IMR-90 (cell line): ENCODE data around the gene TBCE. TPM values are rescaled to one million over a fixed set of nuclear protein-coding genes. Genes with fewer than 3 reads are reported as not detected.

Experiments
- ATAC-seq: fragments of 200-7000 bp; cut with Tn5 transposase; 2 replicates; pipeline ENCODE4 v1.9.1; 2020; ENCODE audit warnings: low read depth, mild to moderate bottlenecking, moderate library complexity
- BruUV-seq: library from RNA; stranded (reverse); fragments of 400-500 nt; replicated peaks from 2 replicates; lab custom pipeline; 2021; lab: Mats Ljungman, UMichigan
- CTCF ChIA-PET: fragments of 300-600 bp; formaldehyde crosslinking; extraction: SDS; loops from one replicate; lab custom pipeline; 2021; ENCODE audit warnings: antibody characterized with exemption; lab: Yijun Ruan, JAX
- POLR2A ChIA-PET: fragments of 300-600 bp; sonication (Branson Sonifier 250); formaldehyde crosslinking; loops from one replicate; lab custom pipeline; 2022; ENCODE audit warnings: antibody characterized with exemption; ENCODE audit not compliant: unreplicated experiment; lab: Charles Lee
- DNase-seq: peaks from one replicate; pipeline ENCODE4 v3.0.0; 2013
- H2AFZ ChIP-seq: replicated peaks from 2 replicates; pipeline ENCODE3; 2013; ENCODE audit warnings: low read length, mild to moderate bottlenecking; ENCODE audit not compliant: poor library complexity
- H2AK5ac ChIP-seq: 2 replicates; pipeline ENCODE4 v1.6.1; 2013; ENCODE audit warnings: low read depth, low read length, inconsistent platforms
- H2AK9ac ChIP-seq: replicated peaks from 2 replicates; pipeline ENCODE3; 2013; ENCODE audit warnings: mild to moderate bottlenecking, low read depth, low read length, moderate library complexity; ENCODE audit not compliant: poor library complexity
- H2BK120ac ChIP-seq: 2 replicates; pipeline ENCODE4 v1.6.1; 2013; ENCODE audit warnings: low read depth, low read length, inconsistent platforms
- H2BK15ac ChIP-seq: 3 replicates; pipeline ENCODE4 v1.6.1; 2013; ENCODE audit warnings: low read depth, low read length, inconsistent platforms
- H2BK20ac ChIP-seq: 2 replicates; pipeline ENCODE4 v1.6.1; 2013; ENCODE audit warnings: low read depth, mild to moderate bottlenecking, inconsistent platforms, low read length, moderate library complexity
- H2BK5ac ChIP-seq: 2 replicates; pipeline ENCODE4 v1.6.1; 2013; ENCODE audit warnings: mild to moderate bottlenecking, low read depth, low read length, inconsistent platforms; ENCODE audit not compliant: poor library complexity, severe bottlenecking
- H3K14ac ChIP-seq: replicated peaks from 2 replicates; pipeline ENCODE4 v1.6.1; 2013; ENCODE audit warnings: low read depth, low read length, inconsistent platforms
- H3K18ac ChIP-seq: 2 replicates; pipeline ENCODE4 v1.6.1; 2013; ENCODE audit warnings: low read depth, low read length, control low read depth
- H3K23ac ChIP-seq: 2 replicates; pipeline ENCODE4 v1.6.1; 2013; ENCODE audit warnings: low read depth, low read length, inconsistent platforms
- H3K27ac ChIP-seq: 2 replicates; pipeline ENCODE4 v1.5.1; 2013; ENCODE audit warnings: mild to moderate bottlenecking, control low read depth, low read length; ENCODE audit not compliant: insufficient read depth
- H3K27me3 ChIP-seq: 2 replicates; pipeline ENCODE4 v1.6.1; 2013; ENCODE audit warnings: low read length; ENCODE audit not compliant: control insufficient read depth, insufficient read depth
- H3K36me3 ChIP-seq: 2 replicates; pipeline ENCODE4 v1.6.1; 2013; ENCODE audit warnings: low read length, mixed read lengths; ENCODE audit not compliant: control insufficient read depth, insufficient read depth
- H3K4ac ChIP-seq: 2 replicates; pipeline ENCODE4 v1.6.1; 2013; ENCODE audit warnings: low read depth, low read length, inconsistent platforms
- H3K4me1 ChIP-seq: 2 replicates; pipeline ENCODE4 v1.6.1; 2013; ENCODE audit warnings: low read length, mixed read lengths; ENCODE audit not compliant: control insufficient read depth, insufficient read depth
- H3K4me2 ChIP-seq: 2 replicates; pipeline ENCODE4 v1.6.1; 2013; ENCODE audit warnings: low read depth, mild to moderate bottlenecking, control low read depth, low read length, moderate library complexity
- H3K4me3 ChIP-seq: 2 replicates; pipeline ENCODE4 v1.5.1; 2013; ENCODE audit warnings: low read depth, mild to moderate bottlenecking, control low read depth, low read length, moderate library complexity; ENCODE audit not compliant: insufficient read depth
- H3K56ac ChIP-seq: 2 replicates; pipeline ENCODE4 v1.6.1; 2013; ENCODE audit warnings: low read length, inconsistent platforms; ENCODE audit not compliant: insufficient read depth; ENCODE audit errors: extremely low read depth
- H3K79me1 ChIP-seq, 2 experiments: 2 replicates each; pipeline ENCODE4 v1.6.1; 2013; ENCODE audit warnings: low read length in 2 of 2, inconsistent platforms in 1 of 2, low read depth in 1 of 2
- H3K9ac ChIP-seq: 2 replicates; pipeline ENCODE4 v1.6.1; 2013; ENCODE audit warnings: low read depth, low read length, control low read depth
- H3K9me1 ChIP-seq: 2 replicates; pipeline ENCODE4 v1.6.1; 2013; ENCODE audit warnings: low read length, inconsistent platforms; ENCODE audit not compliant: insufficient read depth
- H3K9me3 ChIP-seq: 2 replicates; pipeline ENCODE4 v1.6.1; 2013; ENCODE audit warnings: low read length; ENCODE audit not compliant: control insufficient read depth, insufficient read depth
- H4K20me1 ChIP-seq: 2 replicates; pipeline ENCODE4 v1.6.1; 2013; ENCODE audit warnings: low read length, inconsistent platforms; ENCODE audit not compliant: insufficient read depth
- H4K5ac ChIP-seq: 2 replicates; pipeline ENCODE4 v1.6.1; 2013; ENCODE audit warnings: mild to moderate bottlenecking, low read depth, low read length, control low read depth
- H4K8ac ChIP-seq, 2 experiments: 2 replicates each; pipeline ENCODE4 v1.6.1; 2013; ENCODE audit warnings: low read depth in 2 of 2, low read length in 2 of 2, control low read depth in 1 of 2, inconsistent platforms in 1 of 2
- H4K91ac ChIP-seq: 2 replicates; pipeline ENCODE4 v1.6.1; 2013; ENCODE audit warnings: low read depth, low read length, inconsistent platforms; ENCODE audit not compliant: insufficient read depth
- CEBPB ChIP-seq: IDR thresholded peaks from 2 replicates; pipeline ENCODE4 v1.6.1; 2012; ENCODE audit warnings: low read depth, low read length, improper control_type of control experiment
- CHD1 ChIP-seq: IDR thresholded peaks from 2 replicates; pipeline ENCODE4 v1.6.1; 2012; ENCODE audit warnings: low read depth, low read length, improper control_type of control experiment
- FOS ChIP-seq: fragments of 150-350 bp; IDR thresholded peaks from 2 replicates; pipeline ENCODE4 v1.6.1; 2016; ENCODE audit warnings: low read depth, low read length
- MAFK ChIP-seq: IDR thresholded peaks from 2 replicates; pipeline ENCODE4 v1.6.1; 2012; ENCODE audit warnings: low read depth, low read length, improper control_type of control experiment
- MAZ ChIP-seq: IDR thresholded peaks from 2 replicates; pipeline ENCODE4 v1.6.1; 2012; ENCODE audit warnings: low read depth, mild to moderate bottlenecking, low read length, improper control_type of control experiment, moderate library complexity, borderline replicate concordance
- MXI1 ChIP-seq: IDR thresholded peaks from 2 replicates; pipeline ENCODE4 v1.6.1; 2012; ENCODE audit warnings: low read depth, mild to moderate bottlenecking, low read length, moderate library complexity, borderline replicate concordance
- RAD21 ChIP-seq: IDR thresholded peaks from 2 replicates; pipeline ENCODE4 v1.6.1; 2012; ENCODE audit warnings: low read length, improper control_type of control experiment
- RFX5 ChIP-seq: IDR thresholded peaks from 2 replicates; pipeline ENCODE4 v1.8.0; 2012; ENCODE audit warnings: low read depth, mild to moderate bottlenecking, low read length, moderate library complexity
- WGBS, 2 experiments: methylation state at CpG; one replicate each; pipeline versions ENCODE4 v1.1.5 to v1.1.7; 2013; ENCODE audit warnings: missing lambda C conversion rate in 2 of 2; ENCODE audit not compliant: insufficient read length in 1 of 2; ENCODE audit errors: extremely low coverage in 2 of 2; 5-methylcytosine and 5-hydroxymethylcytosine counted together
- dilution Hi-C: fragments of 300-500 bp; cut with HindIII; formaldehyde crosslinking; loops from one replicate; pipeline ENCODE4 v1.14.3; 2018; ENCODE audit warnings: low sequenced_read_pairs; ENCODE audit not compliant: unreplicated experiment
- in situ Hi-C: fragments of 300-500 bp; cut with MboI; formaldehyde crosslinking; loops from 3 replicates; pipeline ENCODE4 v1.14.3; 2019; ENCODE audit warnings: low sequenced_read_pairs, inconsistent platforms, mixed read lengths
- intact Hi-C: fragments of 100-400 bp; cut with micrococcal nuclease; formaldehyde crosslinking; loops from 2 replicates; pipeline ENCODE4 v1.10.0; 2022
- polyA plus RNA-seq, 3 experiments: library from polyadenylated mRNA; depleted of rRNA; stranded (reverse); fragments of >200 nt; gene quantifications; 2 replicates each; pipeline ENCODE4 v1.2.3, GENCODE V29; 2012; ENCODE audit warnings: low replicate concordance in 1 of 3
- total RNA-seq: library from RNA; depleted of rRNA; stranded (reverse); fragments of >200 nt; gene quantifications from 2 replicates; pipeline ENCODE4 v1.2.3, GENCODE V29; 2012
- TF ChIP-seq, protein P1 (sequence below): fragments of 150-350 bp; IDR thresholded peaks from 2 replicates; pipeline ENCODE4 v1.6.1; 2016; ENCODE audit warnings: low read depth, mild to moderate bottlenecking, low read length, moderate library complexity, borderline replicate concordance
- TF ChIP-seq, protein P2 (sequence below): fragments of 150-350 bp; IDR thresholded peaks from 2 replicates; pipeline ENCODE4 v1.6.1; 2017; ENCODE audit warnings: mild to moderate bottlenecking, antibody characterized with exemption, low read length, low read depth
- TF ChIP-seq, protein P3 (sequence below): conservative IDR thresholded peaks from 2 replicates; pipeline ENCODE4 v1.5.1; 2012; ENCODE audit warnings: mild to moderate bottlenecking, low read depth, low read length, improper control_type of control experiment

Gene TBCE
- total and polyA plus RNA-seq, 2 of the 4 experiments (the other 2 are of a cell fraction): 25.3 to 26.7 TPM

DNA sequence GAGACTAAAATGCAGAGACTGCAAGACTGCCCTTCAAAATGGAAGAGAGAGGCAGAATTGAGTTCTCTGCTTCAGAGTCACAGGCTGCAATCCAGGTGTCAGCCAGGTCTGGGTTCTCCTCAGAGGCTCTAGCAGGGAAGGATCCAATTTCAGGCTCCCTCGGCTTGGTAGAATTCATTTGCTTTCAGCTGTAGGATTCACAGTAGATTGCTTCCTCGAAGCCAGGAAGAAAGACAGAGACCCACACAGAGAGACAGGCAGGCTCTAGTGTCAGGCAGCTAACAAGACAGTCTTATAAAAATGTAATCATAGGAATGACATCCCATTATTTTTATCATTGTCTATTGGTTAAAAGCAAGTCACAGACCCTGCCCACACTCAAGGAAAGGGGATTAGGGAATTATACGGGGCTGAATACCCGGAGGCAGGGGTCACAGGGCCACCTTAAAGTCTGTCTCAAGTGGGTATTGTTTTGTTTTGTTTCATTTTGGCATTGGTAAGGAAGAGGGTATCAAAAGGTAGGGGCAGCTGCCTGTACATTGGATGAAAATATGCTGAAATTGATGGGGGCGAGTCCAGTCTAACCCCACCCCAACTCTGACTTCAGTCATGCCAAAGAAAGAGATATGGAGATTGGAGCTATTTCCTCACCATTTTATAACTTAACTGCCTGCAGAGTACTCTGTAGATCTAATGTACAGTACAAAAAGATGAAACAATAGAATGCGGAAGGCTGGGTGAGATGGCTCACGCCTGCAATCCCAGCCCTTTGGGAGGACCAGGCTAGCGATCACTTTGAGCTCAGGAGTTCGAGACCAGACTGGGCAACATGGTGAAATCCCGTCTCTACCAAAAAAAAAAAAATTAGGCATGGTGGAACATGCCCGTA is 9.5 kb upstream of the TBCE start:
- no peak overlapping the region for H3K18ac ChIP-seq
- POLR2A ChIA-PET: no interaction called here
- no peak overlapping the region for H4K91ac ChIP-seq
- TF ChIP-seq, protein P1, sequence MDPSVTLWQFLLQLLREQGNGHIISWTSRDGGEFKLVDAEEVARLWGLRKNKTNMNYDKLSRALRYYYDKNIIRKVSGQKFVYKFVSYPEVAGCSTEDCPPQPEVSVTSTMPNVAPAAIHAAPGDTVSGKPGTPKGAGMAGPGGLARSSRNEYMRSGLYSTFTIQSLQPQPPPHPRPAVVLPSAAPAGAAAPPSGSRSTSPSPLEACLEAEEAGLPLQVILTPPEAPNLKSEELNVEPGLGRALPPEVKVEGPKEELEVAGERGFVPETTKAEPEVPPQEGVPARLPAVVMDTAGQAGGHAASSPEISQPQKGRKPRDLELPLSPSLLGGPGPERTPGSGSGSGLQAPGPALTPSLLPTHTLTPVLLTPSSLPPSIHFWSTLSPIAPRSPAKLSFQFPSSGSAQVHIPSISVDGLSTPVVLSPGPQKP: no peak
- TF ChIP-seq MAFK (no peak), RAD21 (no peak), MAZ (no peak), CEBPB (no peak), CHD1 (no peak), MXI1 (no peak), RFX5 (no peak), FOS (no peak)
- TF ChIP-seq, protein P2, sequence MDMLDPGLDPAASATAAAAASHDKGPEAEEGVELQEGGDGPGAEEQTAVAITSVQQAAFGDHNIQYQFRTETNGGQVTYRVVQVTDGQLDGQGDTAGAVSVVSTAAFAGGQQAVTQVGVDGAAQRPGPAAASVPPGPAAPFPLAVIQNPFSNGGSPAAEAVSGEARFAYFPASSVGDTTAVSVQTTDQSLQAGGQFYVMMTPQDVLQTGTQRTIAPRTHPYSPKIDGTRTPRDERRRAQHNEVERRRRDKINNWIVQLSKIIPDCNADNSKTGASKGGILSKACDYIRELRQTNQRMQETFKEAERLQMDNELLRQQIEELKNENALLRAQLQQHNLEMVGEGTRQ: no peak
- TF ChIP-seq, protein P3, sequence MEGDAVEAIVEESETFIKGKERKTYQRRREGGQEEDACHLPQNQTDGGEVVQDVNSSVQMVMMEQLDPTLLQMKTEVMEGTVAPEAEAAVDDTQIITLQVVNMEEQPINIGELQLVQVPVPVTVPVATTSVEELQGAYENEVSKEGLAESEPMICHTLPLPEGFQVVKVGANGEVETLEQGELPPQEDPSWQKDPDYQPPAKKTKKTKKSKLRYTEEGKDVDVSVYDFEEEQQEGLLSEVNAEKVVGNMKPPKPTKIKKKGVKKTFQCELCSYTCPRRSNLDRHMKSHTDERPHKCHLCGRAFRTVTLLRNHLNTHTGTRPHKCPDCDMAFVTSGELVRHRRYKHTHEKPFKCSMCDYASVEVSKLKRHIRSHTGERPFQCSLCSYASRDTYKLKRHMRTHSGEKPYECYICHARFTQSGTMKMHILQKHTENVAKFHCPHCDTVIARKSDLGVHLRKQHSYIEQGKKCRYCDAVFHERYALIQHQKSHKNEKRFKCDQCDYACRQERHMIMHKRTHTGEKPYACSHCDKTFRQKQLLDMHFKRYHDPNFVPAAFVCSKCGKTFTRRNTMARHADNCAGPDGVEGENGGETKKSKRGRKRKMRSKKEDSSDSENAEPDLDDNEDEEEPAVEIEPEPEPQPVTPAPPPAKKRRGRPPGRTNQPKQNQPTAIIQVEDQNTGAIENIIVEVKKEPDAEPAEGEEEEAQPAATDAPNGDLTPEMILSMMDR: no peak
- H3K9me1 ChIP-seq: no peaks in the 10 kb centered on the region
- no peak overlapping the region for H2BK15ac ChIP-seq
- no peak overlapping the region for H3K56ac ChIP-seq
- CTCF ChIA-PET: no interaction called here
- 100% methylated on average over 3 of the region's 11 CpGs; no CpG with 5 or more reads in 1 of the 2 experiments for WGBS, 2 experiments
- H2BK120ac ChIP-seq: no peak overlapping the region
- no peaks in the 10 kb centered on the region for H4K20me1 ChIP-seq
- H3K4me2 ChIP-seq: no peak overlapping the region
- no peak overlapping the region for H3K9ac ChIP-seq
- no peak overlapping the region for H3K4ac ChIP-seq
- no peaks in the 10 kb centered on the region for H3K4me1 ChIP-seq
- no peak overlapping the region for H3K27ac ChIP-seq
- no peak overlapping the region for H3K23ac ChIP-seq
- no peak overlapping the region for H2AK5ac ChIP-seq
- H3K27me3 ChIP-seq: no peaks in the 10 kb centered on the region
- no peak overlapping the region for H4K5ac ChIP-seq
- peak overlapping the region; percentile 1 for H2AFZ ChIP-seq
- H3K9me3 ChIP-seq: no peaks in the 10 kb centered on the region
- no peaks in the 10 kb centered on the region for H3K79me1 ChIP-seq
- dilution Hi-C loops (no loop called here), intact Hi-C loops (no loop called here), in situ Hi-C loops (no loop called here)
- H2AK9ac ChIP-seq: no peak overlapping the region
- H2BK20ac ChIP-seq: no peak overlapping the region
- DNase-seq (no peak), ATAC-seq (no peak)
- H4K8ac ChIP-seq: no peak overlapping the region
- no TSS peak for BruUV-seq
- H3K36me3 ChIP-seq: no peaks in the 10 kb centered on the region
- no peak overlapping the region for H2BK5ac ChIP-seq
- no peak overlapping the region for H3K4me3 ChIP-seq
- no peak overlapping the region for H3K14ac ChIP-seq
